Measurements from ENCODE around the gene STAC. TPM values are rescaled to one million over a fixed set of nuclear protein-coding genes. Genes with fewer than 3 reads are reported as not detected.

Gene STAC
- total RNA-seq, 2 experiments from 2014 or later, result not detected

DNA sequence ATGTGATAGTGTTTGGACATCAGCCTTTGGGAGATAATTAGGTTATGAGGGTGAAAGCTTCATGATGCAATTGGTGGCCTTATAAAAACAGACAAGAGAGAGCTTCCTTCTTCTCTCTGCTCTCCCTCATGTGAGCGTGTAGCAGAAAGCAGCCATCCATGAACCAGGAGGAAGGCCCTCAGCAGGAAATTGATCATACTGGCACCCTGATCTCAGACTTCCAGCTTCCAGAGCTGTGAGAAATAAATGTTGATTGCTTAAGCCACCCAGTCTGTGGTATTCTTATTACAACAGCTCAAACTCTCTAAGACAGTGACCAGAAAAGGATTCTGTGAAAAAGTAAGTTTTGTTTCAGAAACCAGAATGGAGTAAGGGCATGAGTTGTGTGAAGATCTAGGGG, 13.3 kb downstream of the STAC start:
- ATAC-seq (no peak), DNase-seq (no peak)
- H3K27ac Mint-ChIP-seq, result no peak overlapping the region
- no peaks in the 10 kb centered on the region for H3K36me3 Mint-ChIP-seq
- no peak overlapping the region for H3K4me3 Mint-ChIP-seq
- H3K4me1 Mint-ChIP-seq, result no peaks in the 10 kb centered on the region
- no peaks in the 10 kb centered on the region for H3K27me3 Mint-ChIP-seq
- CTCF ChIA-PET, result no interaction called here
- H3K9me3 Mint-ChIP-seq (ENCODE audit: low read depth), result no peaks in the 10 kb centered on the region

- H3K4me1 Mint-ChIP-seq, result no peaks in the 10 kb centered on the region
- ATAC-seq (no peak), DNase-seq (no peak)
- H3K27me3 Mint-ChIP-seq, result no peaks in the 10 kb centered on the region
- H3K27ac Mint-ChIP-seq, result no peak overlapping the region
- no peaks in the 10 kb centered on the region for H3K9me3 Mint-ChIP-seq (ENCODE audit: low read depth)
- H3K36me3 Mint-ChIP-seq, result no peaks in the 10 kb centered on the region
- H3K4me3 Mint-ChIP-seq, result no peak overlapping the region
- CTCF ChIA-PET, result no interaction called here
These were observed 13.9 kb downstream of the STAC start for GRCh38 chr3:36394176-36394575.

GRCh38 chr3:36397841-36398240, 17.5 kb downstream of the STAC start:
- H3K9me3 Mint-ChIP-seq (ENCODE audit: low read depth), result no peaks in the 10 kb centered on the region
- H3K27ac Mint-ChIP-seq, result no peak overlapping the region
- no peaks in the 10 kb centered on the region for H3K36me3 Mint-ChIP-seq
- no peak overlapping the region for H3K4me3 Mint-ChIP-seq
- DNase-seq (no peak), ATAC-seq (no peak)
- no peaks in the 10 kb centered on the region for H3K4me1 Mint-ChIP-seq
- CTCF ChIA-PET, result no interaction called here
- H3K27me3 Mint-ChIP-seq, result no peaks in the 10 kb centered on the region

GRCh38 chr3:36399933-36400332, 19.6 kb downstream of the STAC start:
- Mint-ChIP-seq H3K36me3 (no peaks in the 10 kb centered on the region), H3K4me1 (no peaks in the 10 kb centered on the region), H3K27ac (no peak overlapping the region), H3K27me3 (no peaks in the 10 kb centered on the region), H3K9me3 (ENCODE audit: low read depth) (no peaks in the 10 kb centered on the region), H3K4me3 (no peak overlapping the region)
- ATAC-seq, result no peak
- DNase-seq, result no peak
- CTCF ChIA-PET, result no interaction called here

DNA sequence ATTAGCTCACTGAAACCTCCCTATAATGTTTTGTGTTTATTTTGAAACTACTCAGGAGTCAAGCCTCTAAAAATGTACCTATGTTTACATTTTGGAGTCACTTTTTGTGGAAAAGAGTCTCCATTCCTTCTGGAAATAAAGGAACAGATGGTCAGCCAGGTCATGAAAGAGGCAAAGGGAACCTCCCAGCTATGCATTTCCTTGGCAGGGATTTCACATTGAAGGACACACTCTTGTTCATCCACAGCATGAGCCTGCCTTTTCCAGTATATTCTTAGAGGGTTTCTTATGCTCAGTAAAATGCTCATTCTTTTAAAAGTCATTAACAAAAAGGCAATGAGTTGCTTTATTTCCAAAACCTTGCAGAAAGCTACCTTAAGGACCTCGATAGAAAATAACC, 20.8 kb downstream of the STAC start:
- H3K27me3 Mint-ChIP-seq, result no peaks in the 10 kb centered on the region
- H3K9me3 Mint-ChIP-seq (ENCODE audit: low read depth), result no peaks in the 10 kb centered on the region
- H3K4me3 Mint-ChIP-seq, result no peak overlapping the region
- DNase-seq, result no peak
- no peaks in the 10 kb centered on the region for H3K36me3 Mint-ChIP-seq
- no peaks in the 10 kb centered on the region for H3K4me1 Mint-ChIP-seq
- CTCF ChIA-PET, result interaction anchor here (0.6 kb wide), 1 partner anchor 17 kb away, joined by 3 read pairs; no protein-coding TSS in a partner anchor
- no peak overlapping the region for H3K27ac Mint-ChIP-seq
- no peak for ATAC-seq

DNA sequence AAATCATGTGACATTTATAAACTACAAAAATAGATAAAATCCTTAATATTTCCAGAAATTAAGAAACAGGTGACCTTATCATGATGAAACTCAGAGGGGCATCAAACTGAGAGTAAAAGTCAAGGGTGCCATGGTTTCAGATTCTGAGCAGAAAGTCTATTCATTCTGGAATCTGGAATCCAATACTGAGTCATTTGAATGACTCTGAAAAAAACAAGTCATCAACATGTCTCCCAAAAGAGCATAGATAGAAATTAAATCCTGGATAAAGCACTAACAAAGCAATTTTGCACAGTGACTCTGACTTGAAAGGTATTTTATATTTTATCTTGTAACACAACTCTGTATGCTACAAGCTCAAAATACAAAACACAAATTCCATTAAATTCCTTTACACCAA, 23.4 kb downstream of the STAC start:
- no peaks in the 10 kb centered on the region for H3K4me1 Mint-ChIP-seq
- H3K4me3 Mint-ChIP-seq, result no peak overlapping the region
- CTCF ChIA-PET, result no interaction called here
- DNase-seq, result no peak
- H3K36me3 Mint-ChIP-seq, result no peaks in the 10 kb centered on the region
- ATAC-seq, result no peak
- no peaks in the 10 kb centered on the region for H3K27me3 Mint-ChIP-seq
- no peaks in the 10 kb centered on the region for H3K9me3 Mint-ChIP-seq (ENCODE audit: low read depth)
- no peak overlapping the region for H3K27ac Mint-ChIP-seq

DNA sequence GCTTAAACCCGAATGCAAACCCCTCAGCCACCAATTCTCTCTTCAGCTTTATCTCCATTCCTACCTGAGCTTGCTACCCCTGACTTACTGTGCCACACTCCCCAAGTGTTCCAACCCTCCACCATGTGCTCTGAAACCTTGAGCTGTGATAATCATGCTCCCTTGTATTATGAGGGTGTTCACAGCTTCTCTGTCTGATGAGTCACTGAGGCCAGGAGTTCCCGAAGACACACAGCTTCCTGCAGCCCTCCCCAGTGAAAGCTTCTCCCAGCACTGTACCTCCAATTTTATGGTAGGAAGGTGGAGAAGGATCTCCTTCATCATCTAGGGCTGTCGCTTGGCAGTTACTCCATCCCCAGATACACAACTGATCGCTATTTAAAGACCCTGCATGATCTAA, 24.9 kb downstream of the STAC start:
- ATAC-seq, result no peak
- no peak overlapping the region for H3K27ac Mint-ChIP-seq
- CTCF ChIA-PET, result no interaction called here

DNA sequence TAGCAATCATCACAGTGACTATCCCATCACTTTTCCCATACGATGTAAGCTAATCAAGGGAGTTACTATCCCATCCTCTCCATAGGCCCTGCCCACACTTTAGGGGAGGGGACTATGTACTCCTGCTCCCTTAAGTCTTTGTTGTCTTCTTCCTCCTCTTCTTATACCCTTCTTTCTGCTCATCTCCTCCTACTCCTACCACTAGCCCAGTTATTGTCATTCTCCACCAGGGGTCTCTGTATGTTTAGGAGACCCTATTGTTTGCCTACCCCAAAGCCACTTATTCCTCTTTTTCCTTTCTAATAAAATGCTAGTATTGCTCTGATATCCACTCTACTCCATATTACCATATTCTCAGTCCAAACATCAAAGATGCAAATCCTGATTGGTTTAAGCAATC, 27.8 kb downstream of the STAC start:
- H3K4me1 Mint-ChIP-seq, result no peaks in the 10 kb centered on the region
- ATAC-seq (no peak), DNase-seq (no peak)
- no peak overlapping the region for H3K4me3 Mint-ChIP-seq
- no peak overlapping the region for H3K27ac Mint-ChIP-seq
- CTCF ChIA-PET, result no interaction called here
- H3K36me3 Mint-ChIP-seq, result no peaks in the 10 kb centered on the region
- H3K27me3 Mint-ChIP-seq, result no peaks in the 10 kb centered on the region
- H3K9me3 Mint-ChIP-seq (ENCODE audit: low read depth), result no peaks in the 10 kb centered on the region

More for the DNA sequence above, 24.9 kb downstream of the STAC start:
- Mint-ChIP-seq H3K4me1 (no peaks in the 10 kb centered on the region), H3K9me3 (ENCODE audit: low read depth) (no peaks in the 10 kb centered on the region), H3K27me3 (no peaks in the 10 kb centered on the region), H3K36me3 (no peaks in the 10 kb centered on the region), H3K4me3 (no peak overlapping the region)
- no peak for DNase-seq

DNA sequence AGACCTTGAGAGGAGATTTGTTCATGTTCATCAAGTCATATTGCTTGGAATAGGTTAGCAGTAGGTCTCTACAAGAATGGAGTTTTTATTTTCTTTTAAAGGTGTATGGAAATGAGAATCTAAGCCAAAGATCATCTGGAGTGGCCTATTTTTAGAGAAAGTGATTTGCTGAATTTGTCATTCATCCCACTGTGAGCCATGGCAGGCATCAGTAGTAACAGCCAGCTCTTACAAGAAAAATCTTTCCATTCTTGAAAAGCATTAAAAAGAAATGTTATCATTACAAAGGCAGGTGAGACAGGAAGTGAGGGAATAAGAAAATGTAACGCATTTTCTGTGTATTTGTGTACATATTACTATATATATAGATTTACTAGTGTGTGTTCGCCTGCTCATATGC, 29.6 kb downstream of the STAC start:
- DNase-seq (no peak), ATAC-seq (no peak)
- Mint-ChIP-seq H3K4me3 (no peak overlapping the region), H3K27ac (no peak overlapping the region), H3K27me3 (no peaks in the 10 kb centered on the region), H3K36me3 (no peaks in the 10 kb centered on the region), H3K4me1 (no peaks in the 10 kb centered on the region), H3K9me3 (ENCODE audit: low read depth) (no peaks in the 10 kb centered on the region)
- CTCF ChIA-PET, result no interaction called here

DNA sequence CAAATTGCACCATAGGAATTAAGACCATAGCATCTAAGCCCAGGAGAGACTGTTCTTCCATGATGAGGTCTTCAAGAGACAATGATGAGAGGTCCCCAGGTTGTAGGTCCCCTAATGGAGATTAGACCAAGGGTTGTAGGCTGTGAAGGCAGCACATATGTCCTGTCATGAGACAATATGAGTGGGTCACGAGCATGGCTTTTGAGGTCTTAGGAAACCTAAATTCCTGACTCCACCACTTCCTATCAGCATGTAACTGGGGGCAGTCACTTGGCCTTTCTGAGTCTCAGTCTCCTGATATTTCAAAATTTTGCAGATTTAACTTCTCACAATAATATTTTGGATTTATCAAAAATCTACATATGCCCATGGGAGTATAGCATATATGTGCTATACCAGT, 31.3 kb downstream of the STAC start:
- CTCF ChIA-PET, result no interaction called here
- DNase-seq (no peak), ATAC-seq (no peak)
- Mint-ChIP-seq H3K27me3 (no peaks in the 10 kb centered on the region), H3K27ac (no peak overlapping the region), H3K4me1 (no peaks in the 10 kb centered on the region), H3K4me3 (no peak overlapping the region), H3K36me3 (no peaks in the 10 kb centered on the region), H3K9me3 (ENCODE audit: low read depth) (peaks cover 2% of the 10 kb centered on the region)

DNA sequence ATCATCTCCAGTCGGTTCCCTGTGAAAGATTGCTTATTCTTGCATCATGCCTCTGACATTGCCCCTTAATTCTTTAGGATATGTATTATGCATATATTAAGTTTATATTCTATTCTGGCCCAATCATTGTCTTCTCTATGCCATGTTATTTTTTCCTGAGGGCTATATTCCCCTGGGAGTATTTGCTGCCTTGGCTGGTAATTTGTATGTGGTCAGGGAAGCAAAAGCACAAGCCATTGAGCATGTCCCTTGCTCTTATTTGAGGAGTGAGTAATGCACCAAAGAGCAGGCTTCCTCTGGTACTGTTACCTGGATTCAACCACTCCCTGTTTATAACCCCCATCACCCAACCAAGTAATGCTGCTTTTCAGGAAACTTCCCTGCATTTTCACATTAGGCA, 36.3 kb downstream of the STAC start:
- Mint-ChIP-seq H3K27me3 (no peaks in the 10 kb centered on the region), H3K4me1 (no peaks in the 10 kb centered on the region), H3K36me3 (no peaks in the 10 kb centered on the region), H3K27ac (no peak overlapping the region), H3K4me3 (no peak overlapping the region), H3K9me3 (ENCODE audit: low read depth) (peaks cover 2% of the 10 kb centered on the region)
- CTCF ChIA-PET, result no interaction called here
- no peak for ATAC-seq
- no peak for DNase-seq

GRCh38 chr3:36417237-36417636, 36.9 kb downstream of the STAC start:
- CTCF ChIA-PET, result no interaction called here
- Mint-ChIP-seq H3K27ac (no peak overlapping the region), H3K36me3 (no peaks in the 10 kb centered on the region), H3K4me3 (no peak overlapping the region), H3K9me3 (ENCODE audit: low read depth) (peaks cover 2% of the 10 kb centered on the region), H3K27me3 (no peaks in the 10 kb centered on the region), H3K4me1 (no peaks in the 10 kb centered on the region)
- DNase-seq, result no peak
- no peak for ATAC-seq

DNA sequence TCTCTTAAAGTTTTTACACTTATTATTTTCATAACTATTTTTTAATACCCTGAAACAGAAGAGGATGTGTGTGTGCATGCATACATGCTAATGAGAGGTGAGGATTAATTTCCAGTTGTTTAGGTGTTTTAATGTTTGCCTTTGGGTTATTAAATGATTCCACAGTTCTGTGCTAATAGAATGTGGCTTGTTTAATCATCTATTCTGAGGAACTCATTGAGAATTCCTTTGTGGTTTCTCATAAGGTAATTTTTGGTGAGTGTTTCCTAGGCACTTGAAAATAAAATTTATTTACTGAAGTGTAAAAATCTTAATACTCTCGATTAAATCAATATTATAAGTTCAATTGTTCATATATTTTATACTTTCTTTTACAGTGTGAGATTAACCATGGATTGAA, 38.0 kb downstream of the STAC start:
- Mint-ChIP-seq H3K4me1 (no peaks in the 10 kb centered on the region), H3K27ac (no peak overlapping the region)
- no peak for ATAC-seq

GRCh38 chr3:36428445-36428844, 48.1 kb downstream of the STAC start:
- DNase-seq (no peak), ATAC-seq (no peak)
- CTCF ChIA-PET, result no interaction called here
- no peaks in the 10 kb centered on the region for H3K4me1 Mint-ChIP-seq
- H3K9me3 Mint-ChIP-seq (ENCODE audit: low read depth), result no peaks in the 10 kb centered on the region
- no peaks in the 10 kb centered on the region for H3K27me3 Mint-ChIP-seq
- no peaks in the 10 kb centered on the region for H3K36me3 Mint-ChIP-seq
- H3K4me3 Mint-ChIP-seq, result no peak overlapping the region
- H3K27ac Mint-ChIP-seq, result no peak overlapping the region

More for the DNA sequence above, 38.0 kb downstream of the STAC start:
- CTCF ChIA-PET, result no interaction called here
- Mint-ChIP-seq H3K36me3 (no peaks in the 10 kb centered on the region), H3K4me3 (no peak overlapping the region), H3K9me3 (ENCODE audit: low read depth) (peaks cover 2% of the 10 kb centered on the region), H3K27me3 (no peaks in the 10 kb centered on the region)
- no peak for DNase-seq

DNA sequence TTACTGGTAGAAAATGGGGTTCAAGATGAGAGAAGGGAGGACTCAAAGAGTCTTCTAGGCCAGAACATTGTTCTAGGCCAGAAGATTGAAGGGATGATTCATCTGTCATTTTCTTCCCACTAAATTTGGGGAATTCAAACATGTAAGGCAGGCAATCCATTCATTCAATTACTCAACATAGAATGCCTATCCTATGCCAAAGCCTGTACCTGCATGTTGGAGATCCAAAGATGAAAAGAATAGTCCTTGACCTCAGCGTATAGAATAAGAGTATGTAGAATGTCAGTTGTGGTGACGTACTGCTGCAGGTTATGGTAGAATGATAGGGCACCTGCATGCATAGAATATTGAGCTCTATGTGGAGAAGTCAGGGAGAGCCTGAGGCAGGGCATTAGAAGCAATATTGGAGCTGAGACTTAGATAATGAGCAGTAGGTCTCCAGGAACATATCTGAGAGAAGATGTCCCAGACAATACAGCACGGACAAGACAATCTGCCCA, 49.7 kb downstream of the STAC start:
- no peak overlapping the region for H3K4me3 Mint-ChIP-seq
- DNase-seq (no peak), ATAC-seq (no peak)
- H3K36me3 Mint-ChIP-seq, result no peaks in the 10 kb centered on the region
- H3K4me1 Mint-ChIP-seq, result no peaks in the 10 kb centered on the region
- CTCF ChIA-PET, result no interaction called here
- H3K27ac Mint-ChIP-seq, result no peak overlapping the region
- no peaks in the 10 kb centered on the region for H3K9me3 Mint-ChIP-seq (ENCODE audit: low read depth)
- no peaks in the 10 kb centered on the region for H3K27me3 Mint-ChIP-seq
